Stomach (tissue), 4 donors: Measurements from ENCODE around the gene PROM2.

ENCODE experiments used
- EP300 ChIP-seq: sonication (generic); formaldehyde crosslinking; IDR thresholded peaks from one replicate; pipeline ENCODE4 v1.6.1; 2017; ENCODE audit warnings: antibody characterized with exemption
- POLR2AphosphoS5 ChIP-seq, 3 donors: sonication (generic); formaldehyde crosslinking; IDR thresholded peaks; one replicate each; pipeline ENCODE4 v1.6.1; 2016; ENCODE audit warnings: antibody characterized with exemption in 3 of 3
- TF ChIP-seq, protein P1 (sequence below), 7 experiments: fragments of 450-650 bp in 4 of 7; fragments of 200-600 bp in 3 of 7; sonication (generic) in 3 of 7; IDR thresholded peaks; one replicate each; pipeline ENCODE4 v1.5.1; 2016 to 2019; ENCODE audit warnings: antibody characterized with exemption in 7 of 7, control low read depth in 2 of 7, mild to moderate bottlenecking in 1 of 7

DNA sequence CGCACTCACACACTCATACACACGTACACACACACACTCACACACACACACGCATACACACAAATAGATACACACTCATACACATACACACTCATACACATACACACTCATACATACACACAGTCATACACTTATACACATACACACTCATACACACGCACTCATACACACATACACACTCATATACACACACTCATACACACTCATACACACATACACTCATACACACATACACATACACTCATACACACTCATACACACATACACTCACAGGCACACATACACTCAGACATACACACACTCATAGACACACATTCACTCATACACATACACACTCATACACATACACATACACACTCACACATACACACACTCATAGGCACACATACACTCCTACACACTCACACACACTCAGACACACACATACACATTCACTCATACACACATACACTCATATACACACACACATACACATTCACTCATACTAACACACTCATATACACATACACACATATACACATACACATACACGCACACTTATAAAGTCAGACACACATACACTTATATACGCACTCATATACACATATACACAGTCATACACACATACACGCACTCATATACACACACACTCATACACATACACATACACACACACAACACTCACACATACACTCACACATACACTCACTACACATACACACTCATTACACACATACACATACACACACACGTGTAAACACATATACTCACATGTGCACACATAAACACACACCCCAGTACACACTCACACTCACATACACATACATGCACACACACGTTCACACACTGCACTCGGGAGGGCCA is 51.6 kb downstream of the PROM2 start:
- no peak for TF ChIP-seq EP300
- TF ChIP-seq, protein P1, sequence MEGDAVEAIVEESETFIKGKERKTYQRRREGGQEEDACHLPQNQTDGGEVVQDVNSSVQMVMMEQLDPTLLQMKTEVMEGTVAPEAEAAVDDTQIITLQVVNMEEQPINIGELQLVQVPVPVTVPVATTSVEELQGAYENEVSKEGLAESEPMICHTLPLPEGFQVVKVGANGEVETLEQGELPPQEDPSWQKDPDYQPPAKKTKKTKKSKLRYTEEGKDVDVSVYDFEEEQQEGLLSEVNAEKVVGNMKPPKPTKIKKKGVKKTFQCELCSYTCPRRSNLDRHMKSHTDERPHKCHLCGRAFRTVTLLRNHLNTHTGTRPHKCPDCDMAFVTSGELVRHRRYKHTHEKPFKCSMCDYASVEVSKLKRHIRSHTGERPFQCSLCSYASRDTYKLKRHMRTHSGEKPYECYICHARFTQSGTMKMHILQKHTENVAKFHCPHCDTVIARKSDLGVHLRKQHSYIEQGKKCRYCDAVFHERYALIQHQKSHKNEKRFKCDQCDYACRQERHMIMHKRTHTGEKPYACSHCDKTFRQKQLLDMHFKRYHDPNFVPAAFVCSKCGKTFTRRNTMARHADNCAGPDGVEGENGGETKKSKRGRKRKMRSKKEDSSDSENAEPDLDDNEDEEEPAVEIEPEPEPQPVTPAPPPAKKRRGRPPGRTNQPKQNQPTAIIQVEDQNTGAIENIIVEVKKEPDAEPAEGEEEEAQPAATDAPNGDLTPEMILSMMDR (IDR thresholded peaks at IDR 0.05), result no peak
- TF ChIP-seq POLR2AphosphoS5 (IDR thresholded peaks at IDR 0.05), result no peak
